H9 (cell line): ENCODE data around the gene AFAP1. TPM values are rescaled to one million over a fixed set of nuclear protein-coding genes. Genes with fewer than 3 reads are reported as not detected.

Source experiments
- DNase-seq: peaks from one replicate; pipeline ENCODE4 v3.0.0-alpha.2; 2017
- H2AFZ ChIP-seq: one replicate; pipeline ENCODE4 v1.6.1; 2013; ENCODE audit warnings: mild to moderate bottlenecking, low read length, control low read depth, moderate library complexity
- H2AK5ac ChIP-seq: 2 replicates; pipeline ENCODE4 v1.6.1; 2013; ENCODE audit warnings: low read length, control low read depth, mixed read lengths; ENCODE audit not compliant: insufficient read length
- H2BK120ac ChIP-seq: one replicate; pipeline ENCODE4 v1.6.1; 2013; ENCODE audit warnings: low read depth, mild to moderate bottlenecking, low read length, control low read depth, inconsistent platforms; ENCODE audit not compliant: poor library complexity, severe bottlenecking
- H2BK12ac ChIP-seq: 2 replicates; pipeline ENCODE4 v1.6.1; 2013; ENCODE audit warnings: low read length, control low read depth, mixed read lengths, low read depth; ENCODE audit not compliant: insufficient read length
- H2BK15ac ChIP-seq: 2 replicates; pipeline ENCODE4 v1.6.1; 2013; ENCODE audit warnings: low read depth, low read length, control low read depth
- H2BK20ac ChIP-seq: one replicate; pipeline ENCODE4 v1.6.1; 2013; ENCODE audit warnings: low read depth, mild to moderate bottlenecking, low read length, control low read depth, inconsistent platforms; ENCODE audit not compliant: poor library complexity, severe bottlenecking
- H2BK5ac ChIP-seq: 2 replicates; pipeline ENCODE4 v1.6.1; 2013; ENCODE audit warnings: low read length, control low read depth, mixed read lengths; ENCODE audit not compliant: insufficient read length
- H3K14ac ChIP-seq: 2 replicates; pipeline ENCODE4 v1.6.1; 2013; ENCODE audit warnings: low read length, control low read depth; ENCODE audit not compliant: insufficient read depth
- H3K18ac ChIP-seq: 2 replicates; pipeline ENCODE4 v1.6.1; 2013; ENCODE audit warnings: low read depth, mild to moderate bottlenecking, mixed read lengths, low read length, control low read depth; ENCODE audit not compliant: insufficient read length
- H3K23ac ChIP-seq: 2 replicates; pipeline ENCODE4 v1.6.1; 2013; ENCODE audit warnings: low read length, control low read depth, mixed read lengths, low read depth; ENCODE audit not compliant: insufficient read length
- H3K23me2 ChIP-seq: 2 replicates; pipeline ENCODE4 v1.6.1; 2013; ENCODE audit warnings: low read depth, mild to moderate bottlenecking, mixed read lengths, low read length, control low read depth; ENCODE audit not compliant: insufficient read length, poor library complexity, severe bottlenecking
- H3K27ac ChIP-seq: 2 replicates; pipeline ENCODE4 v1.5.1; 2013; ENCODE audit warnings: low read length, control low read depth, mixed read lengths, low read depth; ENCODE audit not compliant: insufficient read length
- H3K27me3 ChIP-seq: 2 replicates; pipeline ENCODE4 v1.6.1; 2013; ENCODE audit warnings: low read length, control low read depth, inconsistent platforms; ENCODE audit not compliant: insufficient read depth
- H3K4ac ChIP-seq: 2 replicates; pipeline ENCODE4 v1.6.1; 2013; ENCODE audit warnings: low read depth, mild to moderate bottlenecking, control low read depth, inconsistent platforms, low read length, moderate library complexity
- H3K4me1 ChIP-seq: 2 replicates; pipeline ENCODE4 v1.6.1; 2013; ENCODE audit warnings: low read length, control low read depth, inconsistent platforms; ENCODE audit not compliant: insufficient read depth
- H3K4me2 ChIP-seq: 2 replicates; pipeline ENCODE4 v1.6.1; 2013; ENCODE audit warnings: low read length, control low read depth, mixed read lengths; ENCODE audit not compliant: insufficient read length, insufficient read depth
- H3K56ac ChIP-seq: 2 replicates; pipeline ENCODE4 v1.6.1; 2013; ENCODE audit warnings: low read depth, mild to moderate bottlenecking, mixed read lengths, low read length, control low read depth; ENCODE audit not compliant: insufficient read length
- H3K79me1 ChIP-seq: 2 replicates; pipeline ENCODE4 v1.6.1; 2013; ENCODE audit warnings: low read depth, mild to moderate bottlenecking, moderate library complexity, low read length, control low read depth, inconsistent platforms; ENCODE audit not compliant: insufficient read depth, poor library complexity, severe bottlenecking
- H3K79me2 ChIP-seq: 2 replicates; pipeline ENCODE4 v1.6.1; 2013; ENCODE audit warnings: low read length, control low read depth, inconsistent platforms; ENCODE audit not compliant: insufficient read depth
- H3K9ac ChIP-seq: 2 replicates; pipeline ENCODE4 v1.6.1; 2013; ENCODE audit warnings: low read length, control low read depth, mixed read lengths; ENCODE audit not compliant: insufficient read length; ENCODE audit errors: extremely low read depth
- H3K9me3 ChIP-seq: one replicate; pipeline ENCODE4 v1.6.1; 2013; ENCODE audit warnings: low read depth, low read length, inconsistent platforms; ENCODE audit not compliant: control insufficient read depth
- H3T11ph ChIP-seq: one replicate; pipeline ENCODE4 v1.6.1; 2013; ENCODE audit warnings: mild to moderate bottlenecking, low read length, control low read depth, inconsistent platforms
- H4K20me1 ChIP-seq: one replicate; pipeline ENCODE4 v1.6.1; 2013; ENCODE audit not compliant: control insufficient read depth, insufficient read length, insufficient read depth
- H4K5ac ChIP-seq: 2 replicates; pipeline ENCODE4 v1.6.1; 2013; ENCODE audit warnings: low read depth, mild to moderate bottlenecking, mixed read lengths, low read length, control low read depth; ENCODE audit not compliant: insufficient read length
- H4K8ac ChIP-seq: replicated peaks from 2 replicates; pipeline ENCODE4 v1.6.1; 2013; ENCODE audit warnings: low read length, control low read depth, mixed read lengths, low read depth; ENCODE audit not compliant: insufficient read length
- H4K91ac ChIP-seq: 2 replicates; pipeline ENCODE4 v1.6.1; 2013; ENCODE audit warnings: low read depth, mild to moderate bottlenecking, moderate library complexity, mixed read lengths, low read length, control low read depth; ENCODE audit not compliant: insufficient read length
- H3K27ac Mint-ChIP-seq, 3 experiments: 2 replicates in 2 of 3; 3 replicates in 1 of 3; pipeline ENCODE4 v1.8.0; 2020 to 2021; ENCODE audit warnings: mixed read lengths in 3 of 3, mild to moderate bottlenecking in 1 of 3, moderate library complexity in 1 of 3
- H3K27me3 Mint-ChIP-seq: 2 replicates; pipeline ENCODE4 v1.8.0; 2021; ENCODE audit warnings: low read depth, mild to moderate bottlenecking, moderate library complexity, mixed read lengths
- H3K36me3 Mint-ChIP-seq, 3 experiments: 2 replicates in 2 of 3; 3 replicates in 1 of 3; pipeline ENCODE4 v1.8.0; 2020 to 2021; ENCODE audit warnings: low read depth in 3 of 3, mixed read lengths in 3 of 3; ENCODE audit not compliant: insufficient read depth in 1 of 3
- H3K4me1 Mint-ChIP-seq, 2 experiments: 2 replicates each; pipeline ENCODE4 v1.8.0; 2020; ENCODE audit warnings: mixed read lengths in 2 of 2
- H3K4me3 Mint-ChIP-seq, 2 experiments: 2 replicates in 1 of 2; 3 replicates in 1 of 2; pipeline ENCODE4 v1.8.0; 2020 to 2021; ENCODE audit warnings: mild to moderate bottlenecking in 2 of 2, mixed read lengths in 2 of 2, moderate library complexity in 1 of 2
- H3K9me3 Mint-ChIP-seq, 2 experiments: 2 replicates in 1 of 2; 3 replicates in 1 of 2; pipeline ENCODE4 v1.8.0; 2020; ENCODE audit warnings: mild to moderate bottlenecking in 2 of 2, mixed read lengths in 2 of 2, moderate library complexity in 1 of 2
- CTCF ChIP-seq: fragments of 200-600 bp; sonication (generic); conservative IDR thresholded peaks from 3 replicates; pipeline ENCODE4 v1.8.0; 2021; ENCODE audit warnings: antibody characterized with exemption, mild to moderate bottlenecking
- WGBS: extraction: QIAGEN DNeasy Blood & Tissue Kit; methylation state at CpG from one replicate; pipeline ENCODE4 v1.1.7; 2013; ENCODE audit warnings: missing lambda C conversion rate, low lambda C conversion rate, mixed read lengths; ENCODE audit not compliant: insufficient read length; ENCODE audit errors: extremely low coverage; 5-methylcytosine and 5-hydroxymethylcytosine counted together
- total RNA-seq: library from RNA; stranded (reverse); gene quantifications from 2 replicates; pipeline ENCODE4 v1.2.1, GENCODE V29; 2021

Gene AFAP1
- total RNA-seq, 1 experiment from 2014 or later, result 6.5 TPM

GRCh38 chr4:7904952-7905915 lies 34.4 kb downstream of the AFAP1 start:
- peaks cover 16% of the 10 kb centered on the region for H3K4me1 ChIP-seq
- no peak overlapping the region for H3K4ac ChIP-seq
- no peak overlapping the region for H4K91ac ChIP-seq
- H2BK12ac ChIP-seq, result no peak overlapping the region
- Mint-ChIP-seq H3K4me3 (no peak overlapping the region), H3K9me3 (no peaks in the 10 kb centered on the region), H3K36me3 (no peaks in the 10 kb centered on the region), H3K4me1 (peaks cover 61 to 67% of the 10 kb centered on the region in 2 experiments), H3K27ac (peak overlapping the region in 2 of 3 experiments; percentile 41 to 60; a peak in 3 of 7 replicates), H3K27me3 (no peaks in the 10 kb centered on the region)
- H3T11ph ChIP-seq, result no peak overlapping the region
- H4K20me1 ChIP-seq, result no peaks in the 10 kb centered on the region
- H3K79me2 ChIP-seq, result peaks cover 5% of the 10 kb centered on the region; the same call in 1 of the 2 replicates
- no peak overlapping the region for H4K8ac ChIP-seq
- no peak overlapping the region for H2AK5ac ChIP-seq
- WGBS, result no CpG with 5 or more reads among the region's 10 CpGs
- no peak for DNase-seq
- H3K9ac ChIP-seq, result no peak overlapping the region
- no peak overlapping the region for H2BK120ac ChIP-seq
- no peaks in the 10 kb centered on the region for H3K27me3 ChIP-seq
- H3K23me2 ChIP-seq, result no peaks in the 10 kb centered on the region
- H2BK20ac ChIP-seq, result no peak overlapping the region
- H3K14ac ChIP-seq, result no peak overlapping the region
- no peak overlapping the region for H2BK15ac ChIP-seq
- H3K79me1 ChIP-seq, result peaks cover 2% of the 10 kb centered on the region
- H4K5ac ChIP-seq, result no peak overlapping the region
- no peak overlapping the region for H3K27ac ChIP-seq
- no peak overlapping the region for H3K56ac ChIP-seq
- no peak overlapping the region for H2AFZ ChIP-seq
- H3K23ac ChIP-seq, result no peak overlapping the region
- H3K18ac ChIP-seq, result no peak overlapping the region
- no peak overlapping the region for H3K4me2 ChIP-seq
- H3K9me3 ChIP-seq, result no peaks in the 10 kb centered on the region
- no peak for TF ChIP-seq CTCF
- H2BK5ac ChIP-seq, result no peak overlapping the region
